ENCODE measurements around the gene SSMEM1.
"Not testable (repeated sequence)": the region's sequence is repeated elsewhere in the genome, so short reads cannot be mapped to it uniquely, and the experiment has no call there.

The SSMEM1 gene

GRCh38 chr7:130249626-130250025 is 42.0 kb downstream of the SSMEM1 start:
- DNase-seq (ENCODE audit: low spot score): not testable (repeated sequence)

DNA sequence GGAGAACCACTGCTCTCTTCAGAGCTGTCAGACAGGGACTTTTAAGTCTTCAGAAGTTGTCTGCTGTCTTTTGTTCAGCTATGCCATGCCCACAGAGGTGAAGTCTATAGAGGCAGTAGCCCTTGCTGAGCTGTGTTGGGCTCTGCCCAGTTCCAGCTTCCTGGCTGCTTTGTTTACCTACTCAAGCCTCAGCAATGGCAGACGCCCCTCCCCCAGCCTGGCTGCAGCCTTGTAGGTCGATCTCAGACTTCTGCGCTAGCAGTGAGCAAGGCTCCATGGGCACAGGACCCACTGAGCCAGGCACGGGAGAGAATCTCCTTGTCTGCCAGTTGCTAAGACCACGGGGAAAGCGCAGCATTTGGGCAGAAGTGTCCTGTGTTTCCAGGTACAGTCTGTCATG is 46.9 kb downstream of the SSMEM1 start:
- DNase-seq (ENCODE audit: low spot score): no peak

GRCh38 chr7:130256704-130257103 is 49.0 kb downstream of the SSMEM1 start:
- no peak for DNase-seq (ENCODE audit: low spot score)

GRCh38 chr7:130258494-130259078 is 50.9 kb downstream of the SSMEM1 start:
- no peak for DNase-seq (ENCODE audit: low spot score)

DNA sequence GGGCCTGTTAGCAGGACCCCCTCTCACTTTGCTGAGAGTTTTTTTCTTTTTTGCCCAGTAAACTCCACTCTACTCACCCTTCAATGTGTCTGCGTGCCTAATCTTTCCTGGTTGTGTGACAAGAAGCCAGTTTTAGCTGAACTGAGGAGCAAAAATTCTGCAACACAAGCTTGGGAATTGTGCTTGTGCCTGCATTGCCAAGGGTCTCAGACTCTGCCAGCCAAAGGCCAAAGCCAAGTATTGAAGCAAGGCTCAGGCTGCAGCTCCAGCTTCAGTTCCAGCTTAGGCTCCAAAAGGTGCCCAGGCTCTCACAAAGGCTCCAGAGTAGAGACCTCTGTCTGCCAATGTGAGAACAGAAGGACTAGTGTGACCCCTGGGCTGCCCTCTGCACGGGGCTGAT is 54.8 kb downstream of the SSMEM1 start:
- DNase-seq (ENCODE audit: low spot score): no peak

DNA sequence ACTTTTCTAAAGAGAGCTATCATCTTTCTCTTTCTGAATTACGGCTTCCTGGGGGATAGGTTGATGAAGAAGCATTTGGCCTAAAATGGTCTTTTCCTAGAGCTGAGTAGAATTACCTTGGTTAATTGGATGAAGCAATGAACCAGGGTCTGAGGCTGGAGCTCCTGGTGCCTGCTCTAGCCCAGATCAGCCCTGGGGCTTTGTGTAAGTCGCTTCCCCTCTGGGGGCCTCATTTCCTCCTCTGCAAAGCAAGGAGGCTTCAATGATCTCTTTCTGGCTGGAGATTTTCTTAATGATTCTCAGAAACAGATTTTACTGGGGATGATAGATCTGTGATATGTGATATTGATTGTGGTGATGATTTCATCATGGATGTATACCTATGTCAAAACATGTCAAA is 55.5 kb downstream of the SSMEM1 start:
- no peak for DNase-seq (ENCODE audit: low spot score)
